Mucosa of descending colon (tissue), 3 donors: ENCODE data around the gene AMBRA1. TPM values are rescaled to one million over a fixed set of nuclear protein-coding genes. Genes with fewer than 3 reads are reported as not detected.

Experiments used
- ATAC-seq: fragments of 200-7000 bp; cut with Tn5 transposase; one replicate; pipeline ENCODE4 v1.9.1; 2020; ENCODE audit warnings: mild to moderate bottlenecking, moderate library complexity
- DNase-seq, 3 donors: peaks; one replicate each; pipeline ENCODE4 v3.0.0-alpha.2; 2020
- H3K36me3 ChIP-seq: fragments of 200-600 bp; one replicate; pipeline ENCODE4 v1.8.0; 2021; ENCODE audit warnings: low read depth, mild to moderate bottlenecking
- H3K4me1 ChIP-seq: fragments of 200-600 bp; one replicate; pipeline ENCODE4 v1.8.0; 2021; ENCODE audit warnings: low read depth, mild to moderate bottlenecking
- H3K4me3 ChIP-seq: fragments of 200-600 bp; one replicate; pipeline ENCODE4 v1.8.0; 2021; ENCODE audit warnings: mild to moderate bottlenecking
- H3K9me3 ChIP-seq: fragments of 200-600 bp; one replicate; pipeline ENCODE4 v1.8.0; 2021; ENCODE audit warnings: mild to moderate bottlenecking
- intact Hi-C, 2 donors: fragments of 100-400 bp; cut with DNase I in 1 of 2; cut with micrococcal nuclease in 1 of 2; formaldehyde crosslinking; loops; one replicate each; pipeline versions ENCODE4 v1.11.0 to v1.11.1; 2022; cut with DNase I, micrococcal nuclease
- total RNA-seq, 3 donors: library from RNA; stranded (reverse); fragmentation: NEBNext Ultra II Directional in 2 of 3; extraction: Animal tissue kit (Norgen Biotek cat#: 25700) in 2 of 3; gene quantifications; one replicate each; pipeline versions ENCODE4 v1.2.1 to v1.2.4, GENCODE V29; 2021 to 2023
- TF ChIP-seq, protein P1 (sequence below): fragments of 200-600 bp; IDR thresholded peaks from one replicate; pipeline ENCODE4 v1.8.0; 2022; ENCODE audit warnings: antibody characterized with exemption, mild to moderate bottlenecking
- donor health status: DM: no; HTN: no; CAD: no; lungs with moderate emphysema.
- donor health status: DM: no; HTN: no; CAD: no.
- donor health status: DM: no; HTN: yes; CAD: no.

The AMBRA1 gene
- total RNA-seq, 3 donors from 2014 or later, result 42.0 to 46.7 (median 45.2) TPM

DNA sequence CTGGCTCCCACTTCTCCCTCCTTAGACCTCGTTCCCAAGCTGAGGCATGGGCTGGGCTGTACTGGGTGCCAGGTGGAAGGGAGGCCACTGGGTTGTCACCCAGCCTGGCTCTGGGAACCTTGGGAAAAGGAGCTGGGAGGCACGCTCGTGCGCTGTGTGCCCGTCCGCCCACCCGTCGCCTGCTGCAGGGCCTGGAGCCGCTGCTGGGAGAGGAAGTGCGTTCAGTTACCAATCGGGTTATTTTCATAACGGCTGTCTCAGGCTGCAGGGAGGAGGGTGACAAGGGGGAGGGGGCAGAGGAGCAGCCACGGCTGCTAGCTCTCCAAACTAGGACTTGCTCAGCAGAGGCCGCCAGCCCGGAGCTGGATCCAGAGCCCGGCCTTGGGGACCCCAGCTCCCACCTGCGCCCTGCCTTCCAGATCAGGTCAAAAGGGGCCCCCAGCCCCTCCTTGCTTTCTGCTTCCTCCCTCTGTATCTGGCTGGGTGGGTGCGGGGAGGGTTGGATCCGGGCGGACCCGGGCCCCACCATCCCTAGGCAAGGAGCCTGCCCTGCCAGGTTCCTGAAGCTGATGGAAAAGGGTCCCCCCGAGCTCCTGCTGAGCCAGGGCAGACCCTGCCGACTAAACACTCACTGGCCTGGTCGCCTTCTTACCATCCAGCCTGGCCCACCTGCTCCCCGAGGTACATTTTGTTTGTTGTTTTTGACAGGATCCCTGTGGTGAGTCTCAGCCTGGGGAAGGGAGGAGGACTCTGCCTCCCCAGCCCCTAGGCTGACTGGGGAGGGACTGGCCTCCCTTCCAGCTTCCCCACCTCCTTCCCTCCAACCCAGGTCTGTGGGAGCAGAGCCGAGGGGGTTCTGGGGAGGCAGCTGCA, 232.3 kb downstream of the AMBRA1 start:
- ATAC-seq, result peak; percentile 59
- H3K4me1 ChIP-seq, result no peaks in the 10 kb centered on the region
- no peak overlapping the region for H3K4me3 ChIP-seq
- no peaks in the 10 kb centered on the region for H3K9me3 ChIP-seq
- peak in 1 of 3 donors; percentile 54 for DNase-seq
- no peaks in the 10 kb centered on the region for H3K36me3 ChIP-seq
- TF ChIP-seq, protein P1, sequence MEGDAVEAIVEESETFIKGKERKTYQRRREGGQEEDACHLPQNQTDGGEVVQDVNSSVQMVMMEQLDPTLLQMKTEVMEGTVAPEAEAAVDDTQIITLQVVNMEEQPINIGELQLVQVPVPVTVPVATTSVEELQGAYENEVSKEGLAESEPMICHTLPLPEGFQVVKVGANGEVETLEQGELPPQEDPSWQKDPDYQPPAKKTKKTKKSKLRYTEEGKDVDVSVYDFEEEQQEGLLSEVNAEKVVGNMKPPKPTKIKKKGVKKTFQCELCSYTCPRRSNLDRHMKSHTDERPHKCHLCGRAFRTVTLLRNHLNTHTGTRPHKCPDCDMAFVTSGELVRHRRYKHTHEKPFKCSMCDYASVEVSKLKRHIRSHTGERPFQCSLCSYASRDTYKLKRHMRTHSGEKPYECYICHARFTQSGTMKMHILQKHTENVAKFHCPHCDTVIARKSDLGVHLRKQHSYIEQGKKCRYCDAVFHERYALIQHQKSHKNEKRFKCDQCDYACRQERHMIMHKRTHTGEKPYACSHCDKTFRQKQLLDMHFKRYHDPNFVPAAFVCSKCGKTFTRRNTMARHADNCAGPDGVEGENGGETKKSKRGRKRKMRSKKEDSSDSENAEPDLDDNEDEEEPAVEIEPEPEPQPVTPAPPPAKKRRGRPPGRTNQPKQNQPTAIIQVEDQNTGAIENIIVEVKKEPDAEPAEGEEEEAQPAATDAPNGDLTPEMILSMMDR, result no peak
- intact Hi-C loops, result no loop called here

DNA sequence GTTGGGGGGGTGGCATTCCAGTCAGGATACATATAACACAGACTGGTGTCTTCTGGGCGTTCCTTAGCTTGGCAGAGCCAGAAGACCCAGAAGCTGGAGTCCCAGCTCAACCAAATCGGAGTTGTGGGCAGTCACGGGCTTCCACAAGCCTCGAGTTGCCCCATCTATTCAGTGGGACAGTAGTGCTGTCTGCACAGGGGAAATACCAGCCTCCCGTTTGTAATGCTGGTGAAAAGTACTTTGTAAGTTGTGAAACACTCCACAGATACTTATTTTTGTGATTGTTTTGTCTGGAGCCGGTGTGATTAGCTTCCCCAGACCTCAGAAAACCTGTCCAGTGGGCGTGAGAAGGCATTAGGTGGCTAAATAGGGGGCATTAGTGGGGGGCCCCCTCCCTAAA, 232.9 kb downstream of the AMBRA1 start:
- intact Hi-C loops, result no loop called here
- Histone ChIP-seq H3K36me3 (no peaks in the 10 kb centered on the region), H3K4me1 (no peaks in the 10 kb centered on the region), H3K9me3 (no peaks in the 10 kb centered on the region), H3K4me3 (no peak overlapping the region)
- TF ChIP-seq, protein P1, result no peak
- ATAC-seq (no peak), DNase-seq (no peak)

DNA sequence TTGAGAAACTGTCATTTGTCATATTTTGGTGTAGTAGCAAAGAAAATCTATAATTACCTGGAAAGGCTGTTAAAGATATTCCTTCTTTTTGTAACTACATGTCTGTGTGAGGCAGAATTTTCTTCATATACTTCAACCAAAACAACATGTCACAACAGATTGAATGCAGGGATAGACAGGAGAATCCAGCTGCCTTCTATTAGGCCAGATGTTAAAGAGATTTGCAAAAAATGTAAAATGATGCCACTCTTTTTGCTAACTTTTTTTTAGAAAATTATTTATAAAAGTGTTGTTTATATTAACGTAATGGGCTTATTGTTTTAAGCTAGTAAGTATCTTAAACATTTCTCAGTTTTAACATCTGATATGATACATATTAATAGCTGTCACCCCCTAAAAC, 233.9 kb downstream of the AMBRA1 start:
- TF ChIP-seq, protein P1, result no peak
- intact Hi-C loops, result no loop called here
- ATAC-seq, result no peak
- Histone ChIP-seq H3K36me3 (no peaks in the 10 kb centered on the region), H3K4me3 (no peak overlapping the region), H3K9me3 (no peaks in the 10 kb centered on the region), H3K4me1 (no peaks in the 10 kb centered on the region)
- no peak for DNase-seq

DNA sequence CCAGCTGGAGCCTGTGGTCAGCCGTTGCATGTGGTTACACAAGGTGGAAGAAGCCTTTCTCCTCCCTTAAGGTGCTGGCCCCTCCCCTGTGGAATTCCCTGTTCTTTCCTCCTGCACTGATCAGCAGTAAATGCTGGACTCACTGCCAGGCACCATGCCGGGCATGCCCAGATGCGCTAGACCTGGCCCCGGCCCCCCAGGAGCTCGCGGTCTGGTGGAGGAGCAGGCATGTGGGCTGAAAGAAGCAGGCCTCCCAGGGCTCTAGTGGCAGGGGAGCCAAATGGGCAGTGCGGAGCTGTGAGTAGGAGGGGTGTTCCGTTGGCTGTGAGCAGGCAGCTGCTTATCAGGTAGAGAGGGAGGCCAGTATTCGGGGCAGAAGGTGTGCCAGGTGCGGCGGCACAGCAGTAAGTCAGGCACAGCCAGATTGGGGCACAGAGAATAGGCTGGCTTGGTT, 236.3 kb downstream of the AMBRA1 start:
- ATAC-seq (peak; percentile 78), DNase-seq (no peak)
- Histone ChIP-seq H3K4me1 (no peaks in the 10 kb centered on the region), H3K4me3 (no peak overlapping the region), H3K36me3 (no peaks in the 10 kb centered on the region), H3K9me3 (no peaks in the 10 kb centered on the region)
- TF ChIP-seq, protein P1, result no peak
- intact Hi-C loops, result no loop called here

DNA sequence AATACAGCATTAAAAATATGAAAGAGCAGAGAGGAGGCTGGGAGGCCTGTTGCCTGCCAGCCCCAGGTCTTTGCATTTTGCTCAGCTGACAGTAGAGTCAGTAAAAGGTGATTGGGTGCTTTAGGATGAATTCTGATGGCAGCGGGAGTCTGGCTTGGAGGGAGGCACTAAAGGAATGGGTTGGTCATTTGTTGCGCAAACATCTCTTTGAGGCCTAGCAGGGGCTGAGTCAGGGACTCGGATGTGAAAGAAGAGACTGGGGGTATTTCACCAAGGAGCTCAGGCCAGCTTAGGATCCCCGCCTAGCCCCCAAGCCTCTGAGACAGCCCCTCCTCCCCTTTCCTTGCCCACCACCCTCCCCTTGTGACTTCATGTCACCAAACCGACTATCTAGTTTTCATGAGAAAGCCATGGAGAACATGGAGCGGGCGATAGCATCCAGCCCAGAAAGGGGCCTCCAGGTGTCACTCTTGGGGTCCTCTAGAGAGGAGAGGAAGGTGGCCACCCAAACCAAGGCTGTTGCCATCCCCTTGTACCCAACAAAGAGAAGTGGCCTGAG, 236.8 kb downstream of the AMBRA1 start:
- Histone ChIP-seq H3K9me3 (no peaks in the 10 kb centered on the region), H3K36me3 (no peaks in the 10 kb centered on the region), H3K4me1 (no peaks in the 10 kb centered on the region), H3K4me3 (no peak overlapping the region)
- intact Hi-C loops, result no loop called here
- DNase-seq (no peak), ATAC-seq (no peak)
- TF ChIP-seq, protein P1, result no peak
